ENCODE data around the gene KCNAB1.

DNA sequence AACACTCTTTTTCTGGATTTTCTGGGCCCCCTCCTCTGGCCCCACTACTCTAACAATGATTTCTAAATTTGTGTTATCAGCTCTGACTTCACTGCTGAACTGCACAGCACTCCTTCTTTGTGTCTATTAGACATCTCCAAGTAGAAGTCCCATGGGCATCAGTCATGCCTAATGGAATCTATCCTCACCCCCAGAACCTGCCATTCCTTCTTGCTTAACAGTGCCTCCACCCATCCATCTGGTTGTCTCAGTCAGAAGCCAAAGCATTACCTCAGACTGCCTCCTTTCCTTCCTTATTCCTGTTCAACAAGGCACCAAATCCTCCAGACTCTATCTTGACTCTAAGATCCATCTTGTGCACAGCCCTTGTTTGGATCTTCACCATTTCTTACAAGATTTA lies 398.3 kb downstream of the KCNAB1 start:
- TF ChIP-seq CSDC2 (CRISPR knock-in tag; IDR thresholded peaks at IDR 0.05) = no peak
- TF ChIP-seq, protein P1, sequence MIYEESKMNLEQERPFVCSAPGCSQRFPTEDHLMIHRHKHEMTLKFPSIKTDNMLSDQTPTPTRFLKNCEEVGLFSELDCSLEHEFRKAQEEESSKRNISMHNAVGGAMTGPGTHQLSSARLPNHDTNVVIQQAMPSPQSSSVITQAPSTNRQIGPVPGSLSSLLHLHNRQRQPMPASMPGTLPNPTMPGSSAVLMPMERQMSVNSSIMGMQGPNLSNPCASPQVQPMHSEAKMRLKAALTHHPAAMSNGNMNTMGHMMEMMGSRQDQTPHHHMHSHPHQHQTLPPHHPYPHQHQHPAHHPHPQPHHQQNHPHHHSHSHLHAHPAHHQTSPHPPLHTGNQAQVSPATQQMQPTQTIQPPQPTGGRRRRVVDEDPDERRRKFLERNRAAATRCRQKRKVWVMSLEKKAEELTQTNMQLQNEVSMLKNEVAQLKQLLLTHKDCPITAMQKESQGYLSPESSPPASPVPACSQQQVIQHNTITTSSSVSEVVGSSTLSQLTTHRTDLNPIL (CRISPR knock-in tag; IDR thresholded peaks at IDR 0.05; ENCODE audit: low read depth) = no peak
